ENCODE data around the gene EHMT1.

DNA sequence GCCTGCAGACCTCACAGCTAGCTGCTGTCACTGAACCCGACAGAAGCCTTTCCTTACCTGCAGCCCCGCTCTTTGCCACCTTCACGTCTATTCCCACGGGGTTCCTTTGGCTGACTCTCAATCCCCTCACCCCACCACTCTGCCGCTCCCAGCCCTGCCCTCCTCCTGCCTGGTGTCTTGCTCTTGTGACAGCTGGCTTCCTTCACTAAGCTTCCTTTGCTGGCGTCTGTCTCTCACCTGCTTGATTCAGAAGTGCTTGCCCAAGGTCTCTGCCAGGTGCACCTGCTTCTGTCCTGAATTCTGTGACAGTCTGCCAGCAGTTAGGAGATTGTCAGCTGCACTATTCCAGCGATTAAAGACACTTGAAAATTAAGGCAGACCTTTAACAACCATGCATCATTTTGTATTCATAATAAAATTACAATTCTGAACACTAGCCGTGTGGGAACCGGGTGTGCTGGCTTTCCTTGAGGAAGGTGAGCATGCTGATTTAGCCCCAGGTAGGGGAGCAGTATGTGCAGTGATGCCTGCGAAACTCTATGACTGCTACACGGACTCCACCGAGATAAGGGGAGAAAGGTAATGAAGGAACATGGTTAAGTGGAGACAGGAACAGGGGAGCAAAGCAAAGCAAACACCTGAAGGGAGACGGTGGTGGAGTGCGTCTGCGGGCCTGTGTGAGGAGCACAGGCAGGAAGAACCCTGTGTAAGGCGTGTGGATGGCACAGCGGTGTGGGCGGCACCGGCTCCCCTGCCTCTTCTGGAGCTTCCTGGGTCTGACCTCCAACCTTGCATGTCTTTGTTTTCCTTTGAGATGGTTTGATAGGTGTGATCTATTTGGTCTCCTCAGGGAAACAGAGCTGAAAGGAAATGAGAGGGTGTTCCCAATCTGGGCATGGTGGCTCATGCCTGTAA is 178.7 kb downstream of the EHMT1 start:
- TF ChIP-seq CTCF (IDR thresholded peaks at IDR 0.05; ENCODE audit: insufficient read depth, low read length, poor library complexity, severe bottlenecking): no peak
- no peak for TF ChIP-seq EZH2phosphoT487 (conservative IDR thresholded peaks at IDR 0.05; ENCODE audit: low read length)

All from SU-DHL-6 (cell line).